Cardiac fibroblast (primary cell): Measurements from ENCODE around the gene SRCAP.

Experiments used
- DNase-seq, 2 donors: peaks; one replicate each; pipeline versions ENCODE4 v3.0.0 to v3.0.0-alpha.2; 2010; ENCODE audit warnings: low read depth in 2 of 2
- H3K4me3 ChIP-seq, 2 donors: replicated peaks in 1 of 2; 1 replicate in 1 of 2; 2 replicates in 1 of 2; pipeline ENCODE4 v1.5.1; 2011; ENCODE audit warnings: low read depth in 2 of 2, low read length in 2 of 2, mild to moderate bottlenecking in 2 of 2, moderate library complexity in 1 of 2
- TF ChIP-seq, protein P1 (sequence below): IDR thresholded peaks from one replicate; pipeline ENCODE4 v1.5.1; 2011; ENCODE audit warnings: low read depth, mild to moderate bottlenecking, low read length, inconsistent platforms

SRCAP gene

DNA sequence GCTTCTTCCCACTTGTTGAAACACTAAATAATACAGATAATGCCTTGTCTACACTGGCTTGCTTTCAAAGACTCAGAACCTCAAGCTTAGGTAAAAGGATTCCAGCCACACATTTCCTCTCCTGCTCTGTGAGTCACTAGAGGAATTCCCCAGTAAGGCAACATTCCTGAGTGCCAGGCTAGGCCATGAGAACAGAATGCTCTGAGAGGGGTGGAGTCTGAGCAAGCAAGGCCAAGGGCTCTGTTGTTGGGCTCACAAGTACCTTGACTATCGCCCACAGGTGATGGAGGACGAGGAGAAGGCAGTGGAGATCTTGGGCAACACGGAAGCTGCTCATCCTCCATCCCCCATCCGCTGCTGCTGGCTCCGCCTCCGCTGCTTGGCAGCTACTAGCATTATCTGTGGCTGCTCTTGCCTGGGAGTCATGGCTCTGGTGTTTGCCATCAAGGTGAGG lies 42.5 kb downstream of the SRCAP start:
- peak; percentile 76 to 94 for DNase-seq
- no peak overlapping the region for H3K4me3 ChIP-seq
- TF ChIP-seq, protein P1, sequence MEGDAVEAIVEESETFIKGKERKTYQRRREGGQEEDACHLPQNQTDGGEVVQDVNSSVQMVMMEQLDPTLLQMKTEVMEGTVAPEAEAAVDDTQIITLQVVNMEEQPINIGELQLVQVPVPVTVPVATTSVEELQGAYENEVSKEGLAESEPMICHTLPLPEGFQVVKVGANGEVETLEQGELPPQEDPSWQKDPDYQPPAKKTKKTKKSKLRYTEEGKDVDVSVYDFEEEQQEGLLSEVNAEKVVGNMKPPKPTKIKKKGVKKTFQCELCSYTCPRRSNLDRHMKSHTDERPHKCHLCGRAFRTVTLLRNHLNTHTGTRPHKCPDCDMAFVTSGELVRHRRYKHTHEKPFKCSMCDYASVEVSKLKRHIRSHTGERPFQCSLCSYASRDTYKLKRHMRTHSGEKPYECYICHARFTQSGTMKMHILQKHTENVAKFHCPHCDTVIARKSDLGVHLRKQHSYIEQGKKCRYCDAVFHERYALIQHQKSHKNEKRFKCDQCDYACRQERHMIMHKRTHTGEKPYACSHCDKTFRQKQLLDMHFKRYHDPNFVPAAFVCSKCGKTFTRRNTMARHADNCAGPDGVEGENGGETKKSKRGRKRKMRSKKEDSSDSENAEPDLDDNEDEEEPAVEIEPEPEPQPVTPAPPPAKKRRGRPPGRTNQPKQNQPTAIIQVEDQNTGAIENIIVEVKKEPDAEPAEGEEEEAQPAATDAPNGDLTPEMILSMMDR: no peak

DNA sequence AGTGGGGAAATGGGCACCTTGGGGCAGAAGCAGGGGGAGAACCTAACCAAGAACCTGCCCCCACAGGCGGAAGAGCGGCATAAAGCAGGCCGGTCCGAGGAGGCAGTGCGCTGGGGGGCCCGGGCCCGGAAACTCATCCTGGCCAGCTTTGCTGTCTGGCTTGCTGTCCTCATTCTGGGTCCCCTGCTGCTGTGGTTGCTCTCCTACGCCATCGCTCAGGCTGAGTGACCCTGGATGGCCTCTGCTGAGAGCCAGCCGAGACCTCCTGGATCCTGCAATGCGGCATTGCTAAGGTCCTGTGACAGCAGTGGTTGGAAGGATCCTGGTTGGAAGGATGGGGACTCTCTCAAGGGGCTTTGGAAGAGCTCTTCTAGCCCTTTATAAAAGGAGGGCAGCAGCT lies 44.7 kb downstream of the SRCAP start:
- DNase-seq: no peak
- TF ChIP-seq, protein P1: no peak
- H3K4me3 ChIP-seq: no peak overlapping the region

DNA sequence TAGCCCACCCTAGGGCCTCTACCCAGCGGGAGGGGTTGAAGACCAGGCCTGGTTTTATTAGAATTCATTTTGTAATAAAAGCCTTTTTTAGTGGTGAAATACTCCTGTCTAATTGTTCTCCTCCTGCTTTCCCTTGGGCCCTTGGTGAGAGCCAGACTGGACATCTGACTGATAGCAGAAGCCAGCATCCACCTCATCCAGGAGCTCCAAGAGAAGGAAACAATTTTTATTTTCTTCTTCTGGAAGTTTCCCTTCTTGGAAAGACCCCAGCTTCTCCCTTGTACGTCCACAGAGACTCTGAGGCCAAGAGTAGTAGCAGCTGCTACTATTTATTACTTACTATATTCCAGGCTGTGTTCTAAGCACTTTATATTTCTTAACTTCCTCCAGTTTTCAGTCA lies 45.2 kb downstream of the SRCAP start:
- H3K4me3 ChIP-seq: no peak overlapping the region
- TF ChIP-seq, protein P1: no peak
- DNase-seq: no peak

DNA sequence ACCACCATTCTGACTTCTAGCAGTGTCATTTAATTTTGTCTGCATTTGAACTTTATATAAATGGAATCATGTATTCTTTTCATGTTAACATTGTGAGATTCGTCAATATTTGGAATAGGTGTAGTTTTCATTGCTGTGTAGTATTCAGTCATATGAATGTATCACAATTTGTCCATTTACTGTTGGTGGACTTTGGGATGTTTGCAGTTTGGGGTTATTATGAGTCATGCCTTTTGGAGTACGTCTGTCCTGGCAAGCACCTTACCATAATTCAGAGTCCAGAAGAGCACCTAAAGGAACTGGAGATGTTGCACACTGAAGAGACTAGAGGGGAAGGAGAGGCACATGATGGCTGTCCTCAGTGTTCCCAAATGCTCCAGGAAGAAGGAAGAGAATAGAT lies 46.1 kb downstream of the SRCAP start:
- no peak overlapping the region for H3K4me3 ChIP-seq
- TF ChIP-seq, protein P1: no peak
- no peak for DNase-seq

DNA sequence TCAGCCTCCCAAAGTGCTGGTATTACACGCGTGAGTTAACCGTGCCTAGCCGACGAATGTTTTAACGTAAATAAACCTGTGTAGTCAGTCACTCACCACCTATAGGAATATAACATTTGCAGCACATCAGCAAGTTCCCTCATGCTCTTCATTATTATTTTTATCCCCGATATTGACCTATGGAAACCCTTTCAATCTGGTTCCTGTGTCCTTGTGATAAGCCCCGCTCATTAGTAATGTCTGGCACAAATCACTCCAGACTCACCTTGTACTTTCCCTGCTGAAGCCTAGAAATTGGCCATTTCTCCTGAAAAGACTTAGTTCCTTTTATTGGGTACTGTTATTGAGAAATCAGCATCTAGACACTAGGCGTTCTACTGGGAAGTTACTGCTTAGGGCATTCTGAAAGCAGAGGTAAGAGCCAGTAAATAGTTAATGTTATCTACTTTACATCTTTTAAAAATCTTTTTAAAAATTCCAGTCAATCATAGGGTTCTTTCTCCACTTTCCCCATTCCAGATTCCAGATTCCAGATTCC lies 47.7 kb downstream of the SRCAP start:
- DNase-seq: no peak
- no peak overlapping the region for H3K4me3 ChIP-seq
- TF ChIP-seq, protein P1: no peak

DNA sequence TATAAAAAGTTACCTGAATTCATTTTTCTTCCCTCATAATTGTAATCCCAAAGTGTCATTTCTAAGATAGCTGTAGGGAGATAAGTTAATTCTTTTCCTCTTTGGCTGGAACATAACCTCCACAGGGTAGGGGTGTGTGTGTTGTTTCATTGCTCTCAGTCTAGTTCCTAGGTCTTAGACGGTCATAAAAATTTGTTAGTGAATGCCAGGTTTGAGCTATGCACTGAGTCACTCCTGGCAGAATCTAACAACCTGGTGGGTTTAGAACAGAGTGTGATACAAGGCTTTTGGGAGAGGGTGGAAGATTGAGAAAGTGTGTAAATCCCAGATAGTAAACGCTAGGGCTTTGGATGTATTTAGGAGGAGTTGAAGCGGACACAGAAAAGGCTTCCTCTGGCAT lies 48.4 kb downstream of the SRCAP start:
- H3K4me3 ChIP-seq: no peak overlapping the region

More for the DNA sequence above, 48.4 kb downstream of the SRCAP start:
- TF ChIP-seq, protein P1: no peak
- DNase-seq: peak; percentile 17 to 48
